ENCODE measurements around the gene SUMO2.
A peak's percentile ranks its signal among the peaks of the same experiment; 100 is the strongest.
"Not testable (repeated sequence)": the region's sequence is repeated elsewhere in the genome, so short reads cannot be mapped to it uniquely, and the experiment has no call there.

SUMO2 gene

GRCh38 chr17:75181608-75182318, 996 bp downstream of the SUMO2 start:
- DNase-seq, result peak; percentile 28 to 52 (median 38)

DNA sequence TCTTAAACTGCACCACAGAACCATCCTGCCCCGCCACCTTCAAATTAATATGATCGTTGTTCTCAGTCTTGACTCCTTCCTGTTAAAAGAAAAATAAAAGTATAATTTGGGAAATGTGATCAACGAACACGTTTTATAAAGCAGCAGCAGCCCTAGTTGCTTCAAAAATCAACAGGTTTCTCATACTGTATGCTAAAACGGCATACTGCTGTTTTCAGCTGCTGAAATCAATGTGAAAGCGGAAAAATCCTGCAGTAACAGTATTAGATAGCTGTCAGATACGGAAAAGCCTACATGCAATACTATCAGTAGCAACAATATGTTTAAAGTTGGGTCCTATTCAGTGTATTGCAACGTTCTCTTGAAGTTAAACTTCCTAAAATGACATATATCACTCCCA, 1.6 kb downstream of the SUMO2 start:
- DNase-seq, result peak in 2 of 4 experiments; percentile 11 to 14

DNA sequence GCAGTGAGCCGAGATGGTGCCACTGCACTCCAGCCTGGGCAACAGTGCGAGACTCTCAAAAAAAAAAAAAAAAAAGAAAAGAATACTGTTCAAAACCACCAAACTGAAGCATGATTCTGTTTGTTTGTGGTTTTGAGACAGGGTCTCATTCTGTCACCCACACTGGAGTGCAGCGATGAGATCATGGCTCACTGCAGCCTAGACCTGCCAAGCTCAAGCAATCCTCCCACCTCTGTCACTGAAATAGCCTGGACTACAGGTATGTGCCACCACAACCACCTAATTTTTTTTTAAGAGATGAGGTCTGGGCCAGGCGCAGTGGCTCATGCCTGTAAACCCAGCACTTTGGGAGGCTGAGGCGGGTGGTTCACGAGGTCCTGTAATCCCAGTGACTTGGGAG, 4.3 kb downstream of the SUMO2 start:
- no peak for DNase-seq

- no peak for DNase-seq
These were observed 6.1 kb downstream of the SUMO2 start for GRCh38 chr17:75176625-75177024.

DNA sequence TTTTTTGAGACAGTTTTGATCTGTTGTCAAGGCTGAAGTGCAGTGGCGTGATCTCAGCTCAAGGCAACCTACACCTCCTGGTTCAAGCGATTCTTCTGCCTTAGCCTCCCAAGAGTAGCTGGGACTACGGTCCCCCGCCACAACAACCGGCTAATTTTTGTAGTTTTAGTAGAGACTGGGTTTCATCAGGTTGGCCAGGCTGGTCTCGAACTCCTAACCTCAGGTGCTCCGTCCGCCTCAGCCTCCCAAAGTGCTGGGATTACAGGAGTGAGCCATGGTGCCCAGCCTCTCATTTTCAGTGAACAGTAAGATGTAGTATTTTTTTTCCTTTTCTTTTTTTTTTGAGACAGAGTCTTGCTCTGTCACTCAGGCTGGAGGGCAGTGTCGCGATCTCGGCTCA, 7.8 kb downstream of the SUMO2 start:
- DNase-seq, result no peak

GRCh38 chr17:75173526-75173925, 9.2 kb downstream of the SUMO2 start:
- no peak for DNase-seq

- DNase-seq, result no peak
These were observed 13.8 kb downstream of the SUMO2 start for GRCh38 chr17:75168998-75169397.

DNA sequence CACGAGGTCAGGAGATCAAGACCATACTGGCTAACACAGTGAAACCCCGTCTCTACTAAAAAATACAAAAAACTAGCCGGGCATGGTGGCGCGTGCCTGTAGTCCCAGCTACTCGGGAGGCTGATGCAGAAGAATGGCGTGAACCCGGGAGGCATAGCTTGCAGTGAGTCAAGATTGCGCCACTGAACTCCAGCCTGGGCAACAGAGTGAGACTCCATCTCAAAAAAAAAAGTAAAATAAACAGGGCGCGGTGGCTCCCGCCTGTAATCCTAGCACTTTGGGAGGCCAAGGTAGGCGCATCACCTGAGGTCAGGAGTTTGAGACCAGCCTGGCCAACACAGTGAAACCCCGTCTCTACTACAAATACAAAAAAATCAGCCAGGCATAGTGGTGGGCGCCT, 18.2 kb downstream of the SUMO2 start:
- not testable (repeated sequence) for DNase-seq

DNA sequence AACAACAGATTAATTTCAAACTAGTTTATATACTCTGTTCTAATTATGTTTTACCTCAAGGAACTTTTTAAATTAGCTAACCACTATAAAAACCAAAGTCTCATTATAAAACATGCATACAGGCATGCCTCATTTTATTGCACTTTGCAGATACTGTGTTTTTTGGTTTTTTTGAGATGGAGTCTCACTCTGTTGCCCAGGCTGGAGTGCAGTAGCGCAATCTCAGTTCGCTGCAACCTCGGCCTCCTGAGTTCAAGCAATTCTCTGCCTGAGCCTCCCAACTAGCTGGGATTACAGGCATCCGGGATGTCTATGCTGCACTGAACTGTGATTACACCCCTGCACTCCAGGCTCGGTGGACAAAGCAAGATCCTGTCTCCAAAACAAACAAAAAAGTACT, 19.7 kb downstream of the SUMO2 start:
- no peak for DNase-seq

- no peak for DNase-seq
These were observed 22.5 kb downstream of the SUMO2 start for GRCh38 chr17:75160211-75160610.

DNA sequence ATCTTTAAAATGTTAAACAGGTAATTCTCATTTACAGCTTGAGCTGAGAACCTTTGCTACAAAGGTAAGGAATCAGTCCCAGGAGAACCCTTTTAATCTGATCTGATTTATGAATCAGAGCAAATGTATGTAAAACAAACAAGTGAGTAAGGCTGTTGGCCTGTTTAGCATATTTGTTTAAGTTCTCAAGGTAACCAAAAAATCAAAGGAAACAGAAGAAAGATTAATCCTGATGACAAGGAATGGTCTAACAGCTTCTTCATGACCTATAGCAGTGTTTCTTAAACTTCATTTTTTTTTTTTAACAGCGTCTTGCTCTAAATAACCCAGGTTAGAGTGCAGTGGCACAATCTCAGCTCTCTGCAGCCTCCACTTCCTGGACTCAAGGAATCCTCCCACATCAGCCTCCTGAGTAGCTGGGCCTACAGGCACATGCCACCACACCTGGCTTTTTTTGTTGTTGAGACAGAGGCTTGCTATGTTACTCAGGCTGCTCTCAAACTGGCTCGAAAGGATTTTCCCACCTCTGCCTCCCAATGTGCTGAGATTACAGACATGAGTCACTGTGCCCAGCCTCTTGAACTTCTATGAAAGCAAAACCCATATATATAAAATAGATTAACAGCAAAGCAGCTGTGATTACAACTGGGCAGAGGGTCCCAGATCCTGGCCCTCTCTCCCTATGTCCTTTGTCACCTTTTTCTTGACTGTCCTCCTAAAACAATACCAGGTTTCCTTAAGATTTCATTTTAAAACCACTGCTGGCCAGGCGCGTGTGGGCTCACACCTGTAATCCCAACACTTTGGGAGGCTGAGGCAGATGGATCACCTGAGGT, 23.3 kb downstream of the SUMO2 start:
- no peak for DNase-seq

GRCh38 chr17:75158480-75158879, 24.3 kb downstream of the SUMO2 start:
- DNase-seq, result not testable (repeated sequence)

- no peak for DNase-seq
These were observed 27.6 kb downstream of the SUMO2 start for GRCh38 chr17:75155191-75155601.

- peak; percentile 98 to 99 (median 98) for DNase-seq
These were observed 28.3 kb downstream of the SUMO2 start, which contains the start of gene JPT1 for GRCh38 chr17:75154195-75155106. TSS of gene JPT1 (minus strand) at chr17:75154512. CDS start at chr17:75154397, 115 bp downstream.

- DNase-seq, result peak in 3 of 4 experiments; percentile 16 to 51 (median 25)
These were observed 29.0 kb downstream of the SUMO2 start for GRCh38 chr17:75153780-75154194.

- DNase-seq, result peak; percentile 27 to 63 (median 61)
These were observed 29.6 kb downstream of the SUMO2 start for GRCh38 chr17:75152922-75153779.

GRCh38 chr17:75152523-75152921, 30.2 kb downstream of the SUMO2 start:
- no peak for DNase-seq

DNA sequence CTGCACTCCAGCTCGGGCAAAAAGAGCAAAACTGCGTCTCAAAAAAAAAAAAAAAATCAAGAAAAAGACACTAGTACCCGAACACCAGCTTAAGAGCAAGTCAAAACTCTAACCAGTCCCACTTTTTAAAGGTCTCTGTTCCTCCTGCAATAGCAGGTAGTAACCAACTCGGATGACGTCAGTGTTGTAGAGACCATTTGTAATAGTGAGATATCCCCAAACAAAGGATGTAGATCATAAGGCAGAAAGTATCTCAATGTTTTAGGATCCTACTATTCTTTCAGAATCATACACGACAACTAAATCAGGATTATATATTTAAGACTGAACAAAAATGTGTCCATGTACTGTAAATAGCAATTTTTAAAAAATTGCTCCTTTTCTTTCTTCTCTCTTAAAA, 30.8 kb downstream of the SUMO2 start:
- DNase-seq, result no peak

DNA sequence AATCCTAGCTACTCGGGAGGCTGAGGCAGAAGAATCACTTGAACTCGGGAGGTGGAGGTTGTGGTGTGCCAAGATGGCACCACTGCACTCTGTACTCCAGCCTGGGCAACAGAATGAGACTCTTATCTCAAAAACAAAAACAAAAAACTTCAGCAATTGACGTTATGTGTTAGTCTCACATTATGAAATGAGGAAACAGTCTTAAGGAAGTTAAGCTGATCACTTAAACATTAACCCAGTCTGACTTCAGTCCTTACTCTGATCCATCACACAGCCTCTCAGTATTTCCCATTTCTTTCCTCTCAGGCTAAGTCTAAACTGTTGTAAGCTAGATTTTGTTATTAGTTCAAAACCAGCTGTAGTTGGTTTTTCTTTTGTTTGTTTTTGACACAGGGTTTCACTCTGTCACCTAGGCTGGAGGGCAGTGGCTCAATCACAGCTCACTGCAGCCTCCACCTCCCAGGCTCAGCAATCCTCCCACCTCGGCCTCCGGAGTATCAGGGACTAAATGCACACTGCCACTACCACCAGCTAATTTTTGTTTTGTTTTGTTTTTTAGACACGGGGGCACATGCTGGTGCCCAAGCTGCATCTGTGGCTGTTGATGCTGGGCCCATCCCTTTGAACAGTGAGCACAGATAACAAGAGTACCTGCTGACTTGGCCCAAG, 34.7 kb downstream of the SUMO2 start:
- DNase-seq, result peak; percentile 28 to 80 (median 64)

GRCh38 chr17:75146592-75146991, 36.2 kb downstream of the SUMO2 start:
- peak; percentile 29 to 70 (median 48) for DNase-seq

Measured in suppressor macrophage (primary cell).